HEK293T (cell line): ENCODE results near the gene TEX2.

Source experiments
- ARNT ChIP-seq: fragments of 450-650 bp; IDR thresholded peaks from 2 replicates; pipeline ENCODE4 v1.6.1; 2017; ENCODE audit warnings: mild to moderate bottlenecking
- BHLHE40 ChIP-seq: fragments of 450-650 bp; IDR thresholded peaks from 2 replicates; pipeline ENCODE4 v1.6.1; 2016; ENCODE audit warnings: mild to moderate bottlenecking, moderate library complexity, borderline replicate concordance
- CTBP1 ChIP-seq: fragments of 450-650 bp; IDR thresholded peaks from 2 replicates; pipeline ENCODE4 v1.6.1; 2016; ENCODE audit warnings: borderline replicate concordance
- ELF4 ChIP-seq: fragments of 450-650 bp; IDR thresholded peaks from 2 replicates; pipeline ENCODE4 v1.6.1; 2017; ENCODE audit warnings: antibody characterized with exemption
- FOXA1 ChIP-seq: fragments of 450-650 bp; IDR thresholded peaks from 2 replicates; pipeline ENCODE4 v1.6.1; 2016; ENCODE audit warnings: mild to moderate bottlenecking
- FOXK2 ChIP-seq: fragments of 450-650 bp; IDR thresholded peaks from 2 replicates; pipeline ENCODE4 v1.6.1; 2016; ENCODE audit warnings: mild to moderate bottlenecking
- FOXM1 ChIP-seq: fragments of 450-650 bp; IDR thresholded peaks from 2 replicates; pipeline ENCODE4 v1.6.1; 2017; ENCODE audit warnings: mild to moderate bottlenecking, borderline replicate concordance
- HDGF ChIP-seq: fragments of 450-650 bp; IDR thresholded peaks from 2 replicates; pipeline ENCODE4 v1.6.1; 2017; ENCODE audit warnings: antibody characterized with exemption, borderline replicate concordance
- NFRKB ChIP-seq: fragments of 450-650 bp; IDR thresholded peaks from 2 replicates; pipeline ENCODE4 v1.6.1; 2016; ENCODE audit warnings: mild to moderate bottlenecking, moderate library complexity
- PKNOX1 ChIP-seq: fragments of 450-650 bp; IDR thresholded peaks from 2 replicates; pipeline ENCODE4 v1.6.1; 2016
- SP1 ChIP-seq: fragments of 450-650 bp; IDR thresholded peaks from 2 replicates; pipeline ENCODE4 v1.6.1; 2017
- SUZ12 ChIP-seq: fragments of 450-650 bp; IDR thresholded peaks from 2 replicates; pipeline ENCODE4 v1.6.1; 2016; ENCODE audit warnings: mild to moderate bottlenecking
- ZNF384 ChIP-seq: fragments of 450-650 bp; IDR thresholded peaks from 2 replicates; pipeline ENCODE4 v1.6.1; 2016

- TF ChIP-seq NFRKB: no peak
- no peak for TF ChIP-seq SP1
- no peak for TF ChIP-seq HDGF
- no peak for TF ChIP-seq ARNT
- TF ChIP-seq FOXK2: no peak
- no peak for TF ChIP-seq BHLHE40
- no peak for TF ChIP-seq CTBP1
- no peak for TF ChIP-seq SUZ12
- no peak for TF ChIP-seq FOXM1
- no peak for TF ChIP-seq ZNF384
- no peak for TF ChIP-seq ELF4
- TF ChIP-seq PKNOX1: no peak
- no peak for TF ChIP-seq FOXA1
Observed at GRCh38 chr17:64240261-64240740, 22.8 kb downstream of the TEX2 start.
